K562 (cell line): ENCODE measurements around the gene CCM2. TPM values are rescaled to one million over a fixed set of nuclear protein-coding genes. Genes with fewer than 3 reads are reported as not detected.

Source experiments
- ATAC-seq: fragments of 200-7000 bp; cut with Tn5 transposase; 3 replicates; pipeline ENCODE4 v1.9.1; 2020; ENCODE audit warnings: moderate library complexity
- BruUV-seq: library from RNA; stranded (reverse); fragments of 400-500 nt; replicated peaks from 2 replicates; lab custom pipeline; 2021; lab: Mats Ljungman, UMichigan
- CTCF ChIA-PET: fragments of 300-600 bp; formaldehyde crosslinking; extraction: SDS; loops from one replicate; lab custom pipeline; 2021; ENCODE audit warnings: low intra/inter-chr PET ratio; lab: Yijun Ruan, JAX
- POLR2A ChIA-PET: fragments of 300-600, 350-650 bp; sonication (Branson Sonifier 250); formaldehyde crosslinking; extraction: SDS; loops from one replicate; lab custom pipeline; 2021; ENCODE audit warnings: antibody characterized with exemption, inconsistent platforms; lab: Yijun Ruan, JAX
- DNase-seq, 4 experiments: peaks; one replicate each; pipeline versions ENCODE4 v3.0.0 to v3.0.0-alpha.2; 2011 to 2018; ENCODE audit warnings: low spot score in 3 of 4, mixed read lengths in 3 of 4; ENCODE audit errors: extremely low read depth in 1 of 4
- FAIRE-seq: peaks from 2 replicates; lab custom pipeline; 2011; peaks lifted over from hg19 to GRCh38; lab: Jason Lieb, UNC
- H2AFZ ChIP-seq: 2 replicates; pipeline ENCODE4 v1.6.0; 2011; ENCODE audit warnings: low read depth, low read length, control low read depth, inconsistent platforms
- H3K27ac ChIP-seq: fragments of 200-600 bp; 3 replicates; pipeline ENCODE4 v1.8.0; 2011; ENCODE audit warnings: low read depth, mild to moderate bottlenecking, control low read depth, inconsistent platforms, low read length, moderate library complexity, mixed read lengths; ENCODE audit errors: extremely low read depth
- H3K27me3 ChIP-seq, 2 experiments: fragments of 300-600 bp in 1 of 2; 2 replicates in 1 of 2; 3 replicates in 1 of 2; pipeline versions ENCODE4 v1.6.0 to v1.8.0; 2011; ENCODE audit warnings: inconsistent platforms in 2 of 2, low read length in 2 of 2, mild to moderate bottlenecking in 1 of 2, mixed read lengths in 1 of 2, moderate library complexity in 1 of 2; ENCODE audit not compliant: control insufficient read depth in 2 of 2, insufficient read depth in 2 of 2
- H3K36me3 ChIP-seq: fragments of 300-600 bp; 3 replicates; pipeline ENCODE4 v1.8.0; 2011; ENCODE audit warnings: mild to moderate bottlenecking, low read length, inconsistent platforms; ENCODE audit not compliant: control insufficient read depth, insufficient read depth
- H3K4me1 ChIP-seq, 2 experiments: fragments of 200-600 bp in 1 of 2; replicated peaks in 1 of 2; 2 replicates in 1 of 2; 3 replicates in 1 of 2; pipeline versions ENCODE4 v1.5.1 to v1.8.0; 2011; ENCODE audit warnings: inconsistent platforms in 2 of 2, low read length in 2 of 2, mild to moderate bottlenecking in 1 of 2, mixed read lengths in 1 of 2, moderate library complexity in 1 of 2; ENCODE audit not compliant: control insufficient read depth in 2 of 2, insufficient read depth in 2 of 2
- H3K4me2 ChIP-seq: 2 replicates; pipeline ENCODE4 v1.6.1; 2011; ENCODE audit warnings: low read length, control low read depth, inconsistent platforms, mixed read lengths; ENCODE audit not compliant: insufficient read depth
- H3K4me3 ChIP-seq: fragments of 200-600 bp; sonication (generic), shearing (Covaris generic); 2 replicates; pipeline ENCODE4 v1.5.1; 2016; ENCODE audit warnings: control low read depth, inconsistent platforms
- H3K79me2 ChIP-seq: fragments of 200-600 bp; 3 replicates; pipeline ENCODE4 v1.8.0; 2011; ENCODE audit warnings: low read length, inconsistent platforms; ENCODE audit not compliant: control insufficient read depth, insufficient read depth
- H3K9ac ChIP-seq, 2 experiments: 2 replicates each; pipeline versions ENCODE4 v1.6.0 to v1.6.1; 2011; ENCODE audit warnings: low read depth in 2 of 2, low read length in 2 of 2, control low read depth in 1 of 2, inconsistent platforms in 1 of 2, mild to moderate bottlenecking in 1 of 2, mixed read lengths in 1 of 2; ENCODE audit not compliant: insufficient read depth in 1 of 2
- H3K9me1 ChIP-seq: one replicate; pipeline ENCODE4 v1.6.0; 2011; ENCODE audit warnings: inconsistent platforms, mild to moderate bottlenecking, low read length, moderate library complexity; ENCODE audit not compliant: control insufficient read depth, insufficient read depth
- H3K9me3 ChIP-seq: replicated peaks from 2 replicates; pipeline ENCODE4 v1.5.1; 2011; ENCODE audit warnings: low read depth, low read length, inconsistent platforms; ENCODE audit not compliant: control insufficient read depth, insufficient read depth
- H4K20me1 ChIP-seq: replicated peaks from 2 replicates; pipeline ENCODE4 v1.6.1; 2011; ENCODE audit warnings: low read length, inconsistent platforms, mixed read lengths; ENCODE audit not compliant: control insufficient read depth, insufficient read depth
- BACH1 ChIP-seq: fragments of 200-800 bp; sonication (Bioruptor generic); IDR thresholded peaks from 2 replicates; pipeline ENCODE4 v1.6.1; 2016; ENCODE audit warnings: missing genetic modification characterization, missing compliant biosample characterization
- BRCA1 ChIP-seq, 2 experiments: fragments of 450-650 bp in 1 of 2; sonication (generic) in 1 of 2; formaldehyde crosslinking in 1 of 2; IDR thresholded peaks; 2 replicates each; pipeline versions ENCODE4 v1.5.0 to v1.6.1; 2017 to 2020; ENCODE audit warnings: mild to moderate bottlenecking in 1 of 2, missing genetic modification reagents in 1 of 2
- CBX8 ChIP-seq: fragments of 200-600 bp; sonication (generic); IDR thresholded peaks from 2 replicates; pipeline ENCODE4 v1.6.1; 2012; ENCODE audit warnings: borderline replicate concordance, mixed run types, low read depth, mild to moderate bottlenecking, moderate library complexity, mixed read lengths, low read length, control low read depth, inconsistent platforms; ENCODE audit not compliant: poor library complexity, severe bottlenecking; ENCODE audit errors: extremely low read depth
- CHD1 ChIP-seq: fragments of 200-600 bp; sonication (generic); IDR thresholded peaks from one replicate; pipeline ENCODE4 v1.6.1; 2012; ENCODE audit warnings: mild to moderate bottlenecking, moderate library complexity, low read length, inconsistent platforms
- COPS2 ChIP-seq: fragments of 450-650 bp; conservative IDR thresholded peaks from 2 replicates; pipeline ENCODE4 v1.6.1; 2016; ENCODE audit warnings: mild to moderate bottlenecking, moderate library complexity
- GABPB1 ChIP-seq: sonication (generic); formaldehyde crosslinking; IDR thresholded peaks from 2 replicates; pipeline ENCODE4 v1.8.0; 2022; ENCODE audit warnings: mild to moderate bottlenecking, missing genetic modification reagents
- KAT7 ChIP-seq: sonication (generic); formaldehyde crosslinking; IDR thresholded peaks from 2 replicates; pipeline ENCODE4 v1.8.0; 2022; ENCODE audit warnings: missing genetic modification reagents, mild to moderate bottlenecking, borderline replicate concordance
- KLF10 ChIP-seq: fragments of 250-450 bp; sonication (Bioruptor Pico); IDR thresholded peaks from 2 replicates; pipeline ENCODE4 v1.6.1; 2021; ENCODE audit warnings: matching md5 sums
- MED1 ChIP-seq: sonication (generic); formaldehyde crosslinking; IDR thresholded peaks from 2 replicates; pipeline ENCODE4 v1.8.1; 2023; ENCODE audit warnings: missing genetic modification reagents, borderline replicate concordance
- NFIC ChIP-seq: fragments of 450-650 bp; IDR thresholded peaks from 2 replicates; pipeline ENCODE4 v1.6.1; 2017; ENCODE audit warnings: mild to moderate bottlenecking, inconsistent platforms
- NONO ChIP-seq, 2 experiments: fragments of 200-400 bp in 1 of 2; fragments of 450-650 bp in 1 of 2; formaldehyde crosslinking in 1 of 2; IDR thresholded peaks; 2 replicates each; pipeline ENCODE4 v1.6.1; 2017; ENCODE audit warnings: low read depth in 2 of 2, mild to moderate bottlenecking in 2 of 2, moderate library complexity in 2 of 2, low read length in 1 of 2
- POU5F1 ChIP-seq: fragments of 150-350 bp; IDR thresholded peaks from 2 replicates; pipeline ENCODE4 v1.6.1; 2014; ENCODE audit warnings: borderline replicate concordance, low read length, low read depth, mild to moderate bottlenecking; ENCODE audit not compliant: partially characterized antibody
- SLC30A9 ChIP-seq: fragments of 250-450 bp; sonication (Bioruptor Pico); IDR thresholded peaks from 2 replicates; pipeline ENCODE4 v1.8.0; 2022; ENCODE audit warnings: mild to moderate bottlenecking, moderate library complexity
- STAT5B ChIP-seq: fragments of 250-450 bp; sonication (Bioruptor Pico); IDR thresholded peaks from 2 replicates; pipeline ENCODE4 v1.8.0; 2021; ENCODE audit warnings: mild to moderate bottlenecking, inconsistent platforms
- WHSC1 ChIP-seq: IDR thresholded peaks from one replicate; pipeline ENCODE4 v1.6.1; 2012; ENCODE audit warnings: low read length, control low read depth, inconsistent platforms
- ZNF57 ChIP-seq: fragments of 450-650 bp; formaldehyde crosslinking; IDR thresholded peaks from 2 replicates; pipeline ENCODE4 v1.4.0; 2020; ENCODE audit warnings: mild to moderate bottlenecking, moderate library complexity
- ZNF830 ChIP-seq: fragments of 250-450 bp; sonication (Bioruptor Pico); IDR thresholded peaks from 2 replicates; pipeline ENCODE4 v1.5.0; 2021; ENCODE audit warnings: mild to moderate bottlenecking
- ZZZ3 ChIP-seq: fragments of 450-650 bp; IDR thresholded peaks from 2 replicates; pipeline ENCODE4 v1.6.1; 2016; ENCODE audit warnings: antibody characterized with exemption, mild to moderate bottlenecking, moderate library complexity
- WGBS: fragments of 100-300 bp; shearing (Covaris generic); methylation state at CpG from one replicate; pipeline ENCODE4 v1.1.6; 2016; ENCODE audit warnings: low coverage, mixed read lengths; ENCODE audit not compliant: insufficient coverage; ENCODE audit errors: missing lambda C conversion rate; 5-methylcytosine and 5-hydroxymethylcytosine counted together
- in situ Hi-C: fragments of 300-500 bp; cut with MboI; formaldehyde crosslinking; loops from 4 replicates; pipeline ENCODE4 v1.15.0; 2018; ENCODE audit warnings: inconsistent platforms, mixed read lengths
- intact Hi-C: fragments of 100-400 bp; cut with micrococcal nuclease; formaldehyde crosslinking; loops from 2 replicates; pipeline ENCODE4 v1.14.2; 2022
- polyA plus RNA-seq, 8 experiments: library from polyadenylated mRNA; depleted of rRNA in 4 of 8; stranded (reverse) in 5 of 8; unstranded in 3 of 8; fragments of >200 nt; fragmentation: Nextera tagmentation in 2 of 8; fragmentation: Illumina TruSeq in 1 of 8; extraction: Ambion mirVana in 2 of 8; extraction: Trizol in 1 of 8; gene quantifications; 2 replicates each; pipeline versions ENCODE4 v1.2.1 to v1.2.3, GENCODE V29; 2011 to 2014; ENCODE audit warnings: inconsistent platforms in 1 of 8, missing spikeins in 1 of 8
- total RNA-seq, 7 experiments: library from RNA; depleted of rRNA in 6 of 7; stranded (reverse); fragments of >200 nt in 6 of 7; fragmentation: Illumina TruSeq in 2 of 7; extraction: Trizol in 2 of 7; gene quantifications; 2 replicates each; pipeline versions ENCODE4 v1.2.1 to v1.2.3, GENCODE V29; 2011 to 2021; ENCODE audit warnings: low replicate concordance in 1 of 7
- TF ChIP-seq, protein P1 (sequence below), 2 experiments: fragments of 450-650 bp in 1 of 2; sonication (generic) in 1 of 2; formaldehyde crosslinking; conservative IDR thresholded peaks; 2 replicates each; pipeline versions ENCODE4 v1.4.0 to v1.8.1; 2020 to 2022; ENCODE audit warnings: mild to moderate bottlenecking in 1 of 2, missing genetic modification reagents in 1 of 2
- TF ChIP-seq, protein P2 (sequence below): fragments of 250-450 bp; sonication (Bioruptor Pico); IDR thresholded peaks from 2 replicates; pipeline ENCODE4 v1.4.0; 2020; ENCODE audit warnings: mild to moderate bottlenecking, moderate library complexity

CCM2 gene
- total and polyA plus RNA-seq, 9 of the 15 experiments (the other 6 are each of a cell fraction or from before 2014, with no cell fraction given): 0.41 to 38.6 (median 25.9) TPM

DNA sequence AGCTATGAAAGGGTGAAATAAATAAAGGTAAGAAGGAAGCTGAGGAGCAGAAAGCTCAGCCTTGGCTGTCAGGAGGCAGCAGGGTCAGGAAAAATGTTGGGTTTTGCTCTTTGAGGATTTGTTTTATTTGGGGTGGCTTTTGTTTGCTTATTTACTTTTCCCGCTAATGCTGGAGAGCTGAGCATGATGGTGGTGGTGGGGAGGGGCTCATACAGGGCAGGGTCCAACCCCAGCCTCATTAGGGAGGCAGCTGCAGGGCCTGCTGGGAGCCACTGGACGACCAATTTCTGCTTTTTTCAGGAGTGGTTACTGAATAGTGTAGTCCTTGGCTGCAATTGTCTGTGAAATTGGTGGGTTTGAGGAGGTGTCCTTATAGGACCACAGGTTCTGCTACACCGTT is 36.3 kb downstream of the CCM2 start:
- H3K9me1 ChIP-seq: no peaks in the 10 kb centered on the region
- intact Hi-C loops: no loop called here
- no peak overlapping the region for H3K27ac ChIP-seq
- DNase-seq (no peak), ATAC-seq (no peak), FAIRE-seq (no peak)
- ChIA-PET CTCF (no interaction called here), POLR2A (interaction anchor here (0.8 to 1.4 kb wide), 5 partner anchors 15 to 64 kb away, joined by 3 to 4 read pairs (median 4); no protein-coding TSS in a partner anchor)
- H3K9me3 ChIP-seq: no peaks in the 10 kb centered on the region
- H3K4me2 ChIP-seq: no peak overlapping the region
- H3K27me3 ChIP-seq: no peaks in the 10 kb centered on the region
- TF ChIP-seq MED1 (CRISPR knock-in tag) (no peak), SLC30A9 (CRISPR knock-in tag) (no peak), POU5F1 (no peak), CBX8 (no peak), WHSC1 (no peak), ZNF57 (no peak), GABPB1 (CRISPR knock-in tag) (no peak), ZNF830 (CRISPR knock-in tag) (no peak), COPS2 (no peak), KLF10 (CRISPR knock-in tag) (no peak), NONO (IDR thresholded peaks at IDR 0.05; ENCODE audit: low read depth in 2 of 2, low read length in 1 of 2) (no peak), CHD1 (no peak), STAT5B (CRISPR knock-in tag) (no peak), NFIC (no peak), BACH1 (tag) (no peak), KAT7 (no peak), ZZZ3 (no peak), BRCA1 (IDR thresholded peaks at IDR 0.05) (no peak), BRCA1 (CRISPR knock-in tag; IDR thresholded peaks at IDR 0.05) (no peak)
- TF ChIP-seq, protein P1, sequence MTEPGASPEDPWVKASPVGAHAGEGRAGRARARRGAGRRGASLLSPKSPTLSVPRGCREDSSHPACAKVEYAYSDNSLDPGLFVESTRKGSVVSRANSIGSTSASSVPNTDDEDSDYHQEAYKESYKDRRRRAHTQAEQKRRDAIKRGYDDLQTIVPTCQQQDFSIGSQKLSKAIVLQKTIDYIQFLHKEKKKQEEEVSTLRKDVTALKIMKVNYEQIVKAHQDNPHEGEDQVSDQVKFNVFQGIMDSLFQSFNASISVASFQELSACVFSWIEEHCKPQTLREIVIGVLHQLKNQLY (CRISPR knock-in tag; conservative IDR thresholded peaks at IDR 0.05): no peak
- TF ChIP-seq, protein P2, sequence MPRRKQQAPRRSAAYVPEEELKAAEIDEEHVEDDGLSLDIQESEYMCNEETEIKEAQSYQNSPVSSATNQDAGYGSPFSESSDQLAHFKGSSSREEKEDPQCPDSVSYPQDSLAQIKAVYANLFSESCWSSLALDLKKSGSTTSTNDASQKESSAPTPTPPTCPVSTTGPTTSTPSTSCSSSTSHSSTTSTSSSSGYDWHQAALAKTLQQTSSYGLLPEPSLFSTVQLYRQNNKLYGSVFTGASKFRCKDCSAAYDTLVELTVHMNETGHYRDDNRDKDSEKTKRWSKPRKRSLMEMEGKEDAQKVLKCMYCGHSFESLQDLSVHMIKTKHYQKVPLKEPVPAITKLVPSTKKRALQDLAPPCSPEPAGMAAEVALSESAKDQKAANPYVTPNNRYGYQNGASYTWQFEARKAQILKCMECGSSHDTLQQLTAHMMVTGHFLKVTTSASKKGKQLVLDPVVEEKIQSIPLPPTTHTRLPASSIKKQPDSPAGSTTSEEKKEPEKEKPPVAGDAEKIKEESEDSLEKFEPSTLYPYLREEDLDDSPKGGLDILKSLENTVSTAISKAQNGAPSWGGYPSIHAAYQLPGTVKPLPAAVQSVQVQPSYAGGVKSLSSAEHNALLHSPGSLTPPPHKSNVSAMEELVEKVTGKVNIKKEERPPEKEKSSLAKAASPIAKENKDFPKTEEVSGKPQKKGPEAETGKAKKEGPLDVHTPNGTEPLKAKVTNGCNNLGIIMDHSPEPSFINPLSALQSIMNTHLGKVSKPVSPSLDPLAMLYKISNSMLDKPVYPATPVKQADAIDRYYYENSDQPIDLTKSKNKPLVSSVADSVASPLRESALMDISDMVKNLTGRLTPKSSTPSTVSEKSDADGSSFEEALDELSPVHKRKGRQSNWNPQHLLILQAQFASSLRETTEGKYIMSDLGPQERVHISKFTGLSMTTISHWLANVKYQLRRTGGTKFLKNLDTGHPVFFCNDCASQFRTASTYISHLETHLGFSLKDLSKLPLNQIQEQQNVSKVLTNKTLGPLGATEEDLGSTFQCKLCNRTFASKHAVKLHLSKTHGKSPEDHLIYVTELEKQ: no peak
- H3K4me1 ChIP-seq: peaks cover 0 to 3% of the 10 kb centered on the region in 2 experiments; a peak in 1 of 5 replicates
- no TSS peak for BruUV-seq
- peaks cover 44% of the 10 kb centered on the region; the same call in 2 of the 3 replicates for H3K36me3 ChIP-seq
- H3K4me3 ChIP-seq: no peak overlapping the region
- peaks cover 15% of the 10 kb centered on the region for H4K20me1 ChIP-seq
- no peak overlapping the region for H3K9ac ChIP-seq
- in situ Hi-C loops: no loop called here
- H3K79me2 ChIP-seq: peaks cover 59% of the 10 kb centered on the region
- no peak overlapping the region for H2AFZ ChIP-seq
- WGBS: 57% methylated on average over 3 of the region's 3 CpGs
